Ishikawa (cell line): ENCODE data around the gene AKAP7.

Experiments used
- CEBPB ChIP-seq: IDR thresholded peaks from 2 replicates; pipeline ENCODE4 v1.6.1; 2012
- CREB1 ChIP-seq: IDR thresholded peaks from 2 replicates; pipeline ENCODE4 v1.6.1; 2012; ENCODE audit warnings: low read depth
- EGR1 ChIP-seq: IDR thresholded peaks from 2 replicates; pipeline ENCODE4 v1.6.1; 2012
- EP300 ChIP-seq: IDR thresholded peaks from 2 replicates; pipeline ENCODE4 v1.6.1; 2012; ENCODE audit warnings: borderline replicate concordance
- FOXM1 ChIP-seq: IDR thresholded peaks from 2 replicates; pipeline ENCODE4 v1.6.1; 2012; ENCODE audit warnings: low read depth, borderline replicate concordance
- NFIC ChIP-seq: IDR thresholded peaks from 2 replicates; pipeline ENCODE4 v1.6.1; 2012
- RAD21 ChIP-seq: IDR thresholded peaks from 2 replicates; pipeline ENCODE4 v1.6.1; 2012; ENCODE audit warnings: low read depth
- TAF1 ChIP-seq: IDR thresholded peaks from 2 replicates; pipeline ENCODE4 v1.6.1; 2012; ENCODE audit warnings: low read depth, mild to moderate bottlenecking
- TCF12 ChIP-seq: IDR thresholded peaks from 2 replicates; pipeline ENCODE4 v1.6.1; 2012; ENCODE audit warnings: low read depth
- TEAD4 ChIP-seq: IDR thresholded peaks from 2 replicates; pipeline ENCODE4 v1.6.1; 2012
- YY1 ChIP-seq: IDR thresholded peaks from 2 replicates; pipeline ENCODE4 v1.6.1; 2012; ENCODE audit warnings: low read depth
- ZBTB7A ChIP-seq: IDR thresholded peaks from 2 replicates; pipeline ENCODE4 v1.6.1; 2012; ENCODE audit warnings: low read depth
- TF ChIP-seq, protein P1 (sequence below): IDR thresholded peaks from 2 replicates; pipeline ENCODE4 v1.6.1; 2012
- TF ChIP-seq, protein P2 (sequence below): IDR thresholded peaks from 2 replicates; pipeline ENCODE4 v1.6.1; 2012
- TF ChIP-seq, protein P3 (sequence below): IDR thresholded peaks from 2 replicates; pipeline ENCODE4 v1.6.1; 2012; ENCODE audit warnings: low read depth, mild to moderate bottlenecking

The AKAP7 gene

DNA sequence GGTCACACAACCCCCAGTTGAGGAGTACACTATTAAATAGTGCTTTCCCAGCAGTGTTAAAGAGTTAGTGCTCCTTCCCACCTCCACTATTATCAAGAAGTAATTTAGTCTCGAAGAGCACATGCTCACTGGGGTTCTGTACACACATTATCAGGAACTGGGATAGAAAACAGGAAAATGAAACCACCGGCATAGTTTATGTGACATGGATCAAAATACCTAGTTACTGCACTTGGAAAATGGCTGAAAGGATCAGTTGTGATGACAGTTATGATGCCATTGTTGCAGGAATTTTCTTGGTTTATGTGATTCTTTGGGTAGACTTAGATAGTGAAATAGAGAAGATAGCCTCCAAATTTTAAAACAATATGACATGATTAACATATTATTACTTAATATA is 152.9 kb downstream of the AKAP7 start:
- TF ChIP-seq TEAD4 (no peak), TAF1 (no peak), FOXM1 (no peak), EP300 (no peak), YY1 (no peak), EGR1 (no peak)
- TF ChIP-seq, protein P1, sequence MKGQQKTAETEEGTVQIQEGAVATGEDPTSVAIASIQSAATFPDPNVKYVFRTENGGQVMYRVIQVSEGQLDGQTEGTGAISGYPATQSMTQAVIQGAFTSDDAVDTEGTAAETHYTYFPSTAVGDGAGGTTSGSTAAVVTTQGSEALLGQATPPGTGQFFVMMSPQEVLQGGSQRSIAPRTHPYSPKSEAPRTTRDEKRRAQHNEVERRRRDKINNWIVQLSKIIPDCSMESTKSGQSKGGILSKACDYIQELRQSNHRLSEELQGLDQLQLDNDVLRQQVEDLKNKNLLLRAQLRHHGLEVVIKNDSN = no peak
- TF ChIP-seq, protein P2, sequence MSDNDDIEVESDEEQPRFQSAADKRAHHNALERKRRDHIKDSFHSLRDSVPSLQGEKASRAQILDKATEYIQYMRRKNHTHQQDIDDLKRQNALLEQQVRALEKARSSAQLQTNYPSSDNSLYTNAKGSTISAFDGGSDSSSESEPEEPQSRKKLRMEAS = no peak

DNA sequence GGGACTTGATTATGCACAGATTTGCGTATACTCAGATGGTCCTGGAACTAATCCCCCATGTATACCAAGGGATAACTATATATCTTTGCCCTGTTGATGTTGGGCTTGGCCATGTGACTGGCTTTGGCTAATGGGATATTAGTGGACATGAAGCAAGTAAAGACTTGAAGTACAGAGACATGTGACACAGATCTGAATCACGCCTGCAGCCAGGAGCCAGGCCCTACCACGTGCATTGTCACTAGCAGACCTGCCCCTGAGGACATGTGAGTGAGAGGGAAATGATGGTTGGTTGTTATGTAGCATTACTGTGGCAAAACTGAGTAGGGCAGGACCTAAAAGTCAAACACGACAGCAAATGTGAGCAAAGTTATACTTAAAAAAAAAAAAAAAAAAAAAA is 155.7 kb downstream of the AKAP7 start:
- TF ChIP-seq, protein P3, sequence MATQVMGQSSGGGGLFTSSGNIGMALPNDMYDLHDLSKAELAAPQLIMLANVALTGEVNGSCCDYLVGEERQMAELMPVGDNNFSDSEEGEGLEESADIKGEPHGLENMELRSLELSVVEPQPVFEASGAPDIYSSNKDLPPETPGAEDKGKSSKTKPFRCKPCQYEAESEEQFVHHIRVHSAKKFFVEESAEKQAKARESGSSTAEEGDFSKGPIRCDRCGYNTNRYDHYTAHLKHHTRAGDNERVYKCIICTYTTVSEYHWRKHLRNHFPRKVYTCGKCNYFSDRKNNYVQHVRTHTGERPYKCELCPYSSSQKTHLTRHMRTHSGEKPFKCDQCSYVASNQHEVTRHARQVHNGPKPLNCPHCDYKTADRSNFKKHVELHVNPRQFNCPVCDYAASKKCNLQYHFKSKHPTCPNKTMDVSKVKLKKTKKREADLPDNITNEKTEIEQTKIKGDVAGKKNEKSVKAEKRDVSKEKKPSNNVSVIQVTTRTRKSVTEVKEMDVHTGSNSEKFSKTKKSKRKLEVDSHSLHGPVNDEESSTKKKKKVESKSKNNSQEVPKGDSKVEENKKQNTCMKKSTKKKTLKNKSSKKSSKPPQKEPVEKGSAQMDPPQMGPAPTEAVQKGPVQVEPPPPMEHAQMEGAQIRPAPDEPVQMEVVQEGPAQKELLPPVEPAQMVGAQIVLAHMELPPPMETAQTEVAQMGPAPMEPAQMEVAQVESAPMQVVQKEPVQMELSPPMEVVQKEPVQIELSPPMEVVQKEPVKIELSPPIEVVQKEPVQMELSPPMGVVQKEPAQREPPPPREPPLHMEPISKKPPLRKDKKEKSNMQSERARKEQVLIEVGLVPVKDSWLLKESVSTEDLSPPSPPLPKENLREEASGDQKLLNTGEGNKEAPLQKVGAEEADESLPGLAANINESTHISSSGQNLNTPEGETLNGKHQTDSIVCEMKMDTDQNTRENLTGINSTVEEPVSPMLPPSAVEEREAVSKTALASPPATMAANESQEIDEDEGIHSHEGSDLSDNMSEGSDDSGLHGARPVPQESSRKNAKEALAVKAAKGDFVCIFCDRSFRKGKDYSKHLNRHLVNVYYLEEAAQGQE = no peak
- TF ChIP-seq TCF12 (no peak), TAF1 (no peak), FOXM1 (no peak), RAD21 (no peak), NFIC (no peak), ZBTB7A (no peak), CREB1 (no peak), CEBPB (no peak)
- TF ChIP-seq, protein P2 = no peak
- TF ChIP-seq, protein P1 = no peak

DNA sequence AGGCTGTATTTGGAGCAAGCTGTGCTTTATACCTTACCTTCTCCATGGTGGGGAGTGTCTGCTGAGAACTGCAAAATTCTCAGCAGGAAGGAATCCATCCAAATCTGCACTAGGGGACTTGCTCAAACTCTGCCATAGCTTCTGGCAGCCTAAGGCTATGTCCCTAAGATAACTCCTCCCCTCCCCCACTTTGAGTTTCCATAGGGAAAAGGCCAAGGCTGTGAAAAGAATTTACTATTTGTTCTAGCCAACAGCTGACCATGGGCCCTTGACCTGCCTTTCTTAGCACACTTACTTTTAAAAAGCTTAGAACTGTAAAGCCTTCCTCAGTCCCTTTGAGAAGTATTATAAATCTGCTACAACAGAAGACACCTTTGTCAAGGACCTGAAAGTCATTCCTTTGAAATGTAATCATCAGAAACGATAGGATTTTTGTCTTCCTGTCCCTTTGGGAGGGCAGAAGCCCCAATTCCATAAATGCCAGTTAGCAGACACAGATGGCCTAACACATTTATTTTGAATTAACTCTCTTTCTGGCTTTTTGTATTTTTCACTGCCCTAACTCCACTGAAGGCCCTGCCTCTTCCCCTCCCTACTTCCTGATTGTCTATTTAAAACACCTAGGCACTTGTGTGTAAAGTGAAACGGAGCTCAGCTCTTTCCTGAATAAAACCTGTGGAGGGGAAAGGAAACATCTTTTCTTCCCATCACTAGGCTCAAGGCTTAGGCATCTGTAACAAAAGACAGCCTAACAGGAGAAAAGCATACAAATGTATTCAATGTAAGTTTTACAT is 157.1 kb downstream of the AKAP7 start:
- TF ChIP-seq NFIC (no peak), EGR1 (no peak), FOXM1 (no peak), TAF1 (no peak), YY1 (no peak), TCF12 (no peak), EP300 (no peak), TEAD4 (no peak), CEBPB (no peak), CREB1 (no peak), ZBTB7A (no peak), RAD21 (no peak)
- TF ChIP-seq, protein P3 = no peak
- TF ChIP-seq, protein P2 = no peak
- TF ChIP-seq, protein P1 = no peak

GRCh38 chr6:131293472-131293911 is 158.2 kb downstream of the AKAP7 start:
- TF ChIP-seq EP300 (no peak), TCF12 (no peak), NFIC (no peak)
- TF ChIP-seq, protein P3 = no peak
